Kidney capillary endothelial cell (primary cell): ENCODE results near the gene HOOK2.
"Not testable (repeated sequence)": the region's sequence is repeated elsewhere in the genome, so short reads cannot be mapped to it uniquely, and the experiment has no call there.

Source experiments
- DNase-seq: peaks from one replicate; pipeline ENCODE4 v3.0.0-alpha.2; 2018; ENCODE audit warnings: low spot score

HOOK2 gene

GRCh38 chr19:12752056-12752781, 23.1 kb downstream of the HOOK2 start:
- DNase-seq = no peak

- no peak for DNase-seq
Observed at GRCh38 chr19:12751635-12752034, 23.7 kb downstream of the HOOK2 start, which contains the start of gene BEST2. Gene BEST2 (plus strand): TSS chr19:12751791. CDS start chr19:12752593, 802 bp downstream.

GRCh38 chr19:12750851-12751250, 24.5 kb downstream of the HOOK2 start:
- no peak for DNase-seq

GRCh38 chr19:12749938-12750521, 25.3 kb downstream of the HOOK2 start:
- no peak for DNase-seq

- DNase-seq = no peak
Observed at GRCh38 chr19:12748489-12748888, 26.9 kb downstream of the HOOK2 start.

- no peak for DNase-seq
Observed at GRCh38 chr19:12745166-12745897, 30.0 kb downstream of the HOOK2 start.

GRCh38 chr19:12737835-12738351, 37.5 kb downstream of the HOOK2 start:
- no peak for DNase-seq

- DNase-seq = peak; percentile 100
Observed at GRCh38 chr19:12736995-12737834, 38.1 kb downstream of the HOOK2 start, which contains the start of gene GET3. Gene GET3 (plus strand): TSS chr19:12737497. CDS start chr19:12737506, 9 bp downstream.

GRCh38 chr19:12733369-12734214, 41.8 kb downstream of the HOOK2 start:
- peak; percentile 30 for DNase-seq

- DNase-seq = no peak
Observed at GRCh38 chr19:12731337-12731736, 44.0 kb downstream of the HOOK2 start.

GRCh38 chr19:12730064-12730463, 45.3 kb downstream of the HOOK2 start:
- no peak for DNase-seq

GRCh38 chr19:12727745-12728433, 47.5 kb downstream of the HOOK2 start:
- DNase-seq = no peak

- no peak for DNase-seq
Observed at GRCh38 chr19:12726988-12727316, 48.4 kb downstream of the HOOK2 start.

GRCh38 chr19:12725612-12726011, 49.7 kb downstream of the HOOK2 start:
- DNase-seq = not testable (repeated sequence)

GRCh38 chr19:12723641-12724426, 51.5 kb downstream of the HOOK2 start, which contains the start of gene TNPO2:
Gene TNPO2 (minus strand): TSS chr19:12723932. CDS start chr19:12720977, 2,955 bp downstream.
- peak; percentile 71 for DNase-seq

GRCh38 chr19:12723381-12723640, 52.0 kb downstream of the HOOK2 start:
- no peak for DNase-seq

- DNase-seq = peak; percentile 93
Observed at GRCh38 chr19:12722566-12723380, 52.6 kb downstream of the HOOK2 start.

- DNase-seq = peak; percentile 44
Observed at GRCh38 chr19:12721656-12722565, 53.4 kb downstream of the HOOK2 start.
